ENCODE measurements around the gene PLA1A.

The PLA1A gene

DNA sequence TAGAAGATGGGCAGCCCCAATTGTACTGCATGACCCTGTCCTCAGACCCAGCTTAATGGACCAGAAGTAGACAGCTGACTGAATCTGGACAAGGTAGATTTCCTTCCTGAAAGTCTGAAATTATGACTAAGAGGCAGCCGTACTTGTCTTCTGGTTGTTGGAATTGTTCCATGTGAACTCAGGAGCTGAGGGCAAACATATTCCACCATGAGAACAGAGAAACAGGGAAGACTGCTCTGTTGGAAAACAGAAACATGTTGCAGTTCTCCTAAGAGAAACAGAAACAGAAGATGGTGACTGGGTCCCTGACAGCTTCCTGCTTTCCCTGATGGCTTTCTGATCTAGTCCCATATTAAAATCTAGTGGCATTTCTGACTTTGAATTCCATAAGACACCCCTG, 38.6 kb downstream of the PLA1A start:
- no peaks in the 10 kb centered on the region for H3K36me3 ChIP-seq (ENCODE audit: insufficient read depth)
- TF ChIP-seq, protein P1, sequence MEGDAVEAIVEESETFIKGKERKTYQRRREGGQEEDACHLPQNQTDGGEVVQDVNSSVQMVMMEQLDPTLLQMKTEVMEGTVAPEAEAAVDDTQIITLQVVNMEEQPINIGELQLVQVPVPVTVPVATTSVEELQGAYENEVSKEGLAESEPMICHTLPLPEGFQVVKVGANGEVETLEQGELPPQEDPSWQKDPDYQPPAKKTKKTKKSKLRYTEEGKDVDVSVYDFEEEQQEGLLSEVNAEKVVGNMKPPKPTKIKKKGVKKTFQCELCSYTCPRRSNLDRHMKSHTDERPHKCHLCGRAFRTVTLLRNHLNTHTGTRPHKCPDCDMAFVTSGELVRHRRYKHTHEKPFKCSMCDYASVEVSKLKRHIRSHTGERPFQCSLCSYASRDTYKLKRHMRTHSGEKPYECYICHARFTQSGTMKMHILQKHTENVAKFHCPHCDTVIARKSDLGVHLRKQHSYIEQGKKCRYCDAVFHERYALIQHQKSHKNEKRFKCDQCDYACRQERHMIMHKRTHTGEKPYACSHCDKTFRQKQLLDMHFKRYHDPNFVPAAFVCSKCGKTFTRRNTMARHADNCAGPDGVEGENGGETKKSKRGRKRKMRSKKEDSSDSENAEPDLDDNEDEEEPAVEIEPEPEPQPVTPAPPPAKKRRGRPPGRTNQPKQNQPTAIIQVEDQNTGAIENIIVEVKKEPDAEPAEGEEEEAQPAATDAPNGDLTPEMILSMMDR (conservative IDR thresholded peaks at IDR 0.05; ENCODE audit: low read depth, low read length) = no peak
- H2AFZ ChIP-seq (ENCODE audit: low read depth) = no peak overlapping the region
- no peaks in the 10 kb centered on the region for H4K20me1 ChIP-seq (ENCODE audit: insufficient read depth)
- no peak overlapping the region for H3K27ac ChIP-seq
- H3K27me3 ChIP-seq (ENCODE audit: insufficient read depth, low read depth) = no peaks in the 10 kb centered on the region
- H3K4me2 ChIP-seq = no peak overlapping the region
- H3K4me1 ChIP-seq (ENCODE audit: low read depth, poor library complexity, severe bottlenecking) = peaks cover 42% of the 10 kb centered on the region
- no peaks in the 10 kb centered on the region for H3K79me2 ChIP-seq (ENCODE audit: insufficient read depth, low read depth)
- no peak overlapping the region for H3K9ac ChIP-seq
- no peak overlapping the region for H3K4me3 ChIP-seq (IDR thresholded peaks at IDR 0.05; ENCODE audit: insufficient read depth, low read depth, low read length)

DNA sequence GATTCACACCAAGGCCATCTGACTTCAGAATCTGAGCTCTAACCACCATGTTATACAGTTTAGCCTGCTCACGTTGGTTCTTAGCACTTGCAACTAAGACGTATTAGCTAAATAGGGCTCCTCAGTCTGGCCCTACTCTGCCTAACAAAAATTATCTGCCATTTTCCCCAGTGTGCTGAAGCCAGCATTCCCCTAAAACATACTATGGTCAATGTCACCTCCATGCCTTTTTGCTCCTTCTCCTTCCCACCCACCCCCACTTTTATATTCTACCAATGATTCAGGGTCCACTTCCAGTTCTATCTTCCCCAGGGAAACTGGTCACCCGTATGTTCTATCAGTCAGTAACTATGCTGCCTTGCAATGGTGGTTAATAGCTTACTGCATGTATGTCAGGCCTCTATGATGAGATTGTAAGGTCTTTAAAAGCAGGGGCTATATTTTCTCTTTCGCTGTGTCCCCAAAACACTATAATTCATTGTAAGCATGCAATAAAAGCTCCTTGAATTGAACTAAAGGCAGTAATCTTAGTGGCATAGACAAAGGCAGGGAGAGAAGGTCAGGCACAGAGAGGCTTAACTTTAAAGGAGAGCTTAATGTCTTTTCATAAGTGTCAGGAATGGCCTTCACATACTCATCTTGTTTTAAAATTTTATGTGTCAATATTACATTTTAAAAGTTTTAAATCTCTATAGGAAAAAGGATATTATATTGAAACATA, 39.4 kb downstream of the PLA1A start:
- H3K27me3 ChIP-seq (ENCODE audit: insufficient read depth, low read depth) = no peaks in the 10 kb centered on the region
- no peaks in the 10 kb centered on the region for H3K79me2 ChIP-seq (ENCODE audit: insufficient read depth, low read depth)
- H3K4me3 ChIP-seq (IDR thresholded peaks at IDR 0.05; ENCODE audit: insufficient read depth, low read depth, low read length) = no peak overlapping the region
- peak overlapping the region; percentile 87; the same call in 1 of the 2 replicates for H3K9ac ChIP-seq
- TF ChIP-seq, protein P1 (conservative IDR thresholded peaks at IDR 0.05; ENCODE audit: low read depth, low read length) = no peak
- H3K27ac ChIP-seq = peak overlapping the region; percentile 98; the same call in 1 of the 2 replicates
- H3K4me1 ChIP-seq (ENCODE audit: low read depth, poor library complexity, severe bottlenecking) = peaks cover 44% of the 10 kb centered on the region
- H3K36me3 ChIP-seq (ENCODE audit: insufficient read depth) = no peaks in the 10 kb centered on the region
- H4K20me1 ChIP-seq (ENCODE audit: insufficient read depth) = no peaks in the 10 kb centered on the region
- 0 out of 2 replicates have a peak overlapping the region, but pooled peaks have one; percentile 67 for H2AFZ ChIP-seq (ENCODE audit: low read depth)
- peak overlapping the region; percentile 66; the same call in 1 of the 2 replicates for H3K4me2 ChIP-seq

DNA sequence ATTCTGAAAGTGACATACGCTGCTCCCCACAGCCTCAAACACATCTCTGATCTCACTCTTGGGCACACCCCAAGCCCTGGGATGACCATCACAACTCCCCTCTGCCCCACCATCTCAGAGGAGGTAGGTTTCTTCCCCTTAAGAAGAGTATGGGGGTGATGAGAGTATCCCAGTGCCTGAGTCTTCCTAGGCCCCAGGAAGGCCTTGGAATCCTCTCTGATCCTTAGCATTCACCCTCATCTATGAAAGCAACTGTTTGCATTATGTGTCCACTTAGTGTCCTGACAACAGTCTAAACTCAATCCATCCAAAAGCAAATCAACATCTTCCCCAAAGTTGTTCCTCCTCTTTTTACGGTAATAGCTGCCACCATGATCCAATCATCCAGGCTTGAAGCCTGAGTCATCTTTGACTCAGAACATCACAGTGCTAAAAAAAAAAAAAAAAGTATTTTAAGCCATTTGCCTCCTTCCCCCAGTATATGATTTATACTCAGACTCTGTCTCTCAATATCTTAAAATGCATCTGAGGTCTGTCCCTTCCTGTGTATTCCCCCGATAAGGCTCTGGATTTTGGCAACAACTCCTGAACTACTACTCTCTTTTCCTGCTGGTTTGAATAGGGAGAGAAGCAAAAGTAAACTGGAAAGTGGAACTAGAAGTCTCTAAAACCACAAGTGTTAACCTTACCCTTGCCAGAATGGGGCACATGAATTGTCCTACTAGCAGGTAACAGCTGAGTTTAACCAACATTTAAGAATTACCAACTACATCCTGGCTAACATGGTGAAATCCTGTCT, 40.2 kb downstream of the PLA1A start:
- peak overlapping the region; percentile 98 for H3K27ac ChIP-seq
- H3K4me3 ChIP-seq (IDR thresholded peaks at IDR 0.05; ENCODE audit: insufficient read depth, low read depth, low read length) = peak overlapping the region; percentile 59
- H2AFZ ChIP-seq (ENCODE audit: low read depth) = peak overlapping the region; percentile 67
- no peaks in the 10 kb centered on the region for H4K20me1 ChIP-seq (ENCODE audit: insufficient read depth)
- H3K36me3 ChIP-seq (ENCODE audit: insufficient read depth) = no peaks in the 10 kb centered on the region
- no peaks in the 10 kb centered on the region for H3K27me3 ChIP-seq (ENCODE audit: insufficient read depth, low read depth)
- peak overlapping the region; percentile 87 for H3K9ac ChIP-seq
- TF ChIP-seq, protein P1 (conservative IDR thresholded peaks at IDR 0.05; ENCODE audit: low read depth, low read length) = no peak
- H3K79me2 ChIP-seq (ENCODE audit: insufficient read depth, low read depth) = no peaks in the 10 kb centered on the region
- H3K4me2 ChIP-seq = peak overlapping the region; percentile 66
- peaks cover 52% of the 10 kb centered on the region for H3K4me1 ChIP-seq (ENCODE audit: low read depth, poor library complexity, severe bottlenecking)

DNA sequence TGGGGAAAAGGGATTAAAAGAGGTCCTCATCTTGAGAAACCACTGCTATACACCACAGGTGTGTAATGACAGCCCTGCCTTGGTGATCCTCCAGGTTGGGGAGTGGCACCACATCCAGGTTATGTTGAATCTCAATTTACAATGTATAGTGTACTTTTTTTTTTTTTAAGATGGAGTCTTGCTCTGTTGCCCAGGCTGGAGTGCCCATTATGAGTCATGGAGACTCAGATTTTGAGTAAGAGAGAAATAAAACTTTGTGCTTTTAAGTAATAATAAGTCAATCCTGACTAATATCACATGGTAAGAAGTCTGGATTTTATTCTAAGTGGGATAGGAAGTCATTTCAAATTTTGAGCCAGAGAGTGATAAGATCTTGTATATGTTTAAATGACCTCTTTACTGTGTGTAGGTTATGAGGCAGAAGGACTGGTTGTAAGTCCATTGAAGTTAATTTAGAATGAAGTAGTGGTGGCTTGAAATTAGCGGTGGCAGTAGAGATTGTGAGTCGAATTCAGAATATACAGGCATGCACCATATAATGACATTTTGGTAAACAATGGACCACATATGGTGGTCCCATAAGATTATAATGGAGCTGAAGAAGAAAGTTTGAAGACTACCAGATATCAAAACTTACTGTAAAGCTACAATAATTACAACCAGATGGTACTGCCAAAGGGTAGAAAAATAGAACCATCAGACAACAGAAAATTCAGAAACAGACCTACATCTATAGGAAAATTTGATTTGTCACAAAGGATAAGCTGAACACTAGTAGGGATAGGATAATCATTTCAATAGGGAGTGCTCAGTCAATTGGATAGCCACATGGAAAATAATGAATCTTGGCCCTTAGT, 42.0 kb downstream of the PLA1A start:
- H2AFZ ChIP-seq (ENCODE audit: low read depth) = peak overlapping the region; percentile 67; the same call in 1 of the 2 replicates
- H3K36me3 ChIP-seq (ENCODE audit: insufficient read depth) = no peaks in the 10 kb centered on the region
- peak overlapping the region; percentile 87; the same call in 1 of the 2 replicates for H3K9ac ChIP-seq
- H4K20me1 ChIP-seq (ENCODE audit: insufficient read depth) = no peaks in the 10 kb centered on the region
- H3K4me3 ChIP-seq (IDR thresholded peaks at IDR 0.05; ENCODE audit: insufficient read depth, low read depth, low read length) = peak overlapping the region; percentile 1
- H3K4me2 ChIP-seq = peak overlapping the region; percentile 66
- peaks cover 59% of the 10 kb centered on the region for H3K4me1 ChIP-seq (ENCODE audit: low read depth, poor library complexity, severe bottlenecking)
- no peaks in the 10 kb centered on the region for H3K79me2 ChIP-seq (ENCODE audit: insufficient read depth, low read depth)
- TF ChIP-seq, protein P1 (conservative IDR thresholded peaks at IDR 0.05; ENCODE audit: low read depth, low read length) = no peak
- H3K27me3 ChIP-seq (ENCODE audit: insufficient read depth, low read depth) = no peaks in the 10 kb centered on the region
- peak overlapping the region; percentile 98 for H3K27ac ChIP-seq
